Ishikawa (cell line): Measurements from ENCODE around the gene SEC24C.

Experiments
- CEBPB ChIP-seq: IDR thresholded peaks from 2 replicates; pipeline ENCODE4 v1.6.1; 2012
- CREB1 ChIP-seq: IDR thresholded peaks from 2 replicates; pipeline ENCODE4 v1.6.1; 2012; ENCODE audit warnings: low read depth
- EGR1 ChIP-seq: IDR thresholded peaks from 2 replicates; pipeline ENCODE4 v1.6.1; 2012
- EP300 ChIP-seq: IDR thresholded peaks from 2 replicates; pipeline ENCODE4 v1.6.1; 2012; ENCODE audit warnings: borderline replicate concordance
- FOXM1 ChIP-seq: IDR thresholded peaks from 2 replicates; pipeline ENCODE4 v1.6.1; 2012; ENCODE audit warnings: low read depth, borderline replicate concordance
- MAX ChIP-seq: IDR thresholded peaks from 2 replicates; pipeline ENCODE4 v1.6.1; 2012
- RAD21 ChIP-seq: IDR thresholded peaks from 2 replicates; pipeline ENCODE4 v1.6.1; 2012; ENCODE audit warnings: low read depth
- REST ChIP-seq: IDR thresholded peaks from 2 replicates; pipeline ENCODE4 v1.6.1; 2012; ENCODE audit warnings: low read depth, mild to moderate bottlenecking
- TAF1 ChIP-seq: IDR thresholded peaks from 2 replicates; pipeline ENCODE4 v1.6.1; 2012; ENCODE audit warnings: low read depth, mild to moderate bottlenecking
- TEAD4 ChIP-seq: IDR thresholded peaks from 2 replicates; pipeline ENCODE4 v1.6.1; 2012
- USF1 ChIP-seq: IDR thresholded peaks from 2 replicates; pipeline ENCODE4 v1.6.1; 2012
- YY1 ChIP-seq: IDR thresholded peaks from 2 replicates; pipeline ENCODE4 v1.6.1; 2012; ENCODE audit warnings: low read depth
- ZBTB7A ChIP-seq: IDR thresholded peaks from 2 replicates; pipeline ENCODE4 v1.6.1; 2012; ENCODE audit warnings: low read depth

GRCh38 chr10:73762915-73763314 lies 18.7 kb downstream of the SEC24C start:
- TF ChIP-seq REST: no peak
- TF ChIP-seq MAX: no peak
- TF ChIP-seq EP300: no peak
- no peak for TF ChIP-seq ZBTB7A
- no peak for TF ChIP-seq YY1
- TF ChIP-seq CEBPB: no peak
- TF ChIP-seq USF1: no peak
- TF ChIP-seq TAF1: no peak
- no peak for TF ChIP-seq RAD21
- no peak for TF ChIP-seq TEAD4
- TF ChIP-seq CREB1: no peak
- no peak for TF ChIP-seq EGR1
- TF ChIP-seq FOXM1: no peak
